Fibroblast of peridontal ligament (primary cell): Measurements from ENCODE around the gene MRPL58.
A peak's percentile ranks its signal among the peaks of the same experiment; 100 is the strongest.

Source experiments
- DNase-seq: peaks from one replicate; pipeline ENCODE4 v3.0.0-alpha.2; 2010; ENCODE audit errors: extremely low read depth

The MRPL58 gene

DNA sequence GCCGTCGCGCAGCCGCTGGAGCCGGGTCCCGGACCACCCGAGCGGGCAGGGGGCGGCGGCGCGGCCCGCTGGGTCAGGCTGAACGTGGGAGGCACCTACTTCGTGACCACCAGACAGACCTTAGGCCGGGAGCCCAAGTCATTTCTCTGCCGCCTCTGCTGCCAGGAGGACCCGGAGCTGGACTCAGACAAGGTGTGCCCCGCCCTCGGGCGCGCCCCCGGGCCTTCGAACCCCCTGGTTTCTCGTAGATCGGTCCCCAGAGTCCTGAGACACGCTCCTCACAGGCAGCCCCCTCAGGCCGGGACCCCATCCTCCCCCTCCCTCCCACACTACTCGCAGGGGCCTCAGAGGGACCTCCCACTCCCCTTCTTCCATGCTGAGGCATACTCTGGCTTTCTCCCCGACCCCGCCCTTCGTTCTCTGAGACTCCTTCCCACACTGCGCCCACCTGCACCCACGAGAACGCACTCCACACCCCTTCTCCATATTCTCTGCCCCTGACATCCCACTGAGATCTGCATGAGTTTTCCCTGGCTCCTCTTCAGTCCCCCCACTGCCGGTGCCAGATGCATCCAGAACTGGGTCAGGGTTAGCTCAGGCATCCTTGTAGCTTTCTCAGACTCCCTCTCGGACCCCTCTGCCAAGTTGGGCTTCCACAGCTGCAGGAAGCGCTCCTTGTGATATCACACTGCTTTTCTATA lies 35.1 kb downstream of the MRPL58 start:
- DNase-seq: no peak

DNA sequence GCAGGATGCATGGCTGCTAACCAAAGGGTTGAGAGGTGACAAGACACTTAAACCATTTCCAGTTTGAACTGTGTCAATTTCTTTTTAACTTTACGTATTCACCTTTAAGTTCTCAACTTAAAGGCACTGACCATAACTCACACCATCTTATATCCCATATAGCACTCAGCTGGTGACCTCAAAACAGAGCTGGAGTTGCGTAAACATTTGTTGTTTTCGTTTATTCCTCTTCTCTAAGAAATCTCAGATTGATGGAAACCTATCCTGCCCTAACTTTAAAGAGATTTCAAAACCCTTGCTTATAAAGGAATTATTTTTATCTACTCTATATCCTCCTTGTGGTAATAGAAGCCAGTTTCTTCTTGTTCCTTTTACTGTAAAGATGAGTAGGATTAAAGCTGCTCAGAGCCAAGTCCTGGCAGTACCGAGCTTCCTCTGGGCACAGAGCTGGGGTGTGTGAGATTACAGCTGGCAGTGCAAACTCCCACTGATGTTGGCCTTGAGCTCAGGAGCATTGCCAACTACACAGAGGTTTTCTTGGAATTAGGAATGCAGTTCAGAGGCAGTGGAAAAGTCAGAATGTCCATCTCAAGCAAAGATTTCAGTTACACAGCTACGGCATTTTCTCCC lies 35.9 kb downstream of the MRPL58 start:
- DNase-seq: peak; percentile 76

DNA sequence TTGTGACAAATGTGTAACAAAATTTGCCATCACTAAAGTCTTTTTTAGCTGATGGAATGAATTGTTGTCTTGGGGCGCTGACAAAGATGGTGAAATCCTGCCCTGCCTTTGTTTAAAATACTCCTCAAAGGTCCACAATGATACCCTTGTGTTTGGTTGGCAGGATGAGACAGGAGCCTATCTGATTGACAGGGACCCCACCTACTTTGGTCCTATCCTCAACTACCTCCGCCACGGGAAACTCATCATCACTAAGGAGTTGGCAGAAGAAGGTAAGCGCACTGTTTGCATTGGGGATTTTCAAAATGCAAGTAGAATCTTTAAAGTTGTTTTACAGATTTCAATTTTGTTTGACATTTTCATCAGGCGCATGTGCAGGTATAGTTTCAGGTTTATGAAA lies 36.6 kb downstream of the MRPL58 start:
- DNase-seq: no peak

DNA sequence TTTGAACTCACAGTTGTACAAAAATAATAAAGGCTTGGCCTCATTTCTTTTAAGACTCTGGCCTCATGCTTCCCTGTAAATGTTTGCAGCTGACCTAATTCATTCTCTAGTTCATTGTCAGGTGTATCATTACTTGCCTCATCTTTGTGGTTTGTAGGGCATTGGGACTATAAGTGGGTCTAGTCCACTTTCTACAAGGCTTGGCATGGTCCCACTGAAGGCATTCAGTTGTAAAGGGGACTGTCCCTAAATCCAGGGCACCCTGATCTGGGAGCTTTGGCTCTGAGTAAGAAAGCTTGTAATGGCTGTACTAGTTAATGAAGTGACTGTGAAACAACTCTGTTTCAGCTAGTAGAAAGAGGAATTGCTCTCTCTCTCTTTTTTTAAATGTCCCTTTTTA lies 37.2 kb downstream of the MRPL58 start:
- no peak for DNase-seq

- no peak for DNase-seq
Measured at GRCh38 chr17:75051941-75052340, 39.5 kb downstream of the MRPL58 start.

GRCh38 chr17:75059369-75060345 lies 47.2 kb downstream of the MRPL58 start:
- peak; percentile 93 for DNase-seq

DNA sequence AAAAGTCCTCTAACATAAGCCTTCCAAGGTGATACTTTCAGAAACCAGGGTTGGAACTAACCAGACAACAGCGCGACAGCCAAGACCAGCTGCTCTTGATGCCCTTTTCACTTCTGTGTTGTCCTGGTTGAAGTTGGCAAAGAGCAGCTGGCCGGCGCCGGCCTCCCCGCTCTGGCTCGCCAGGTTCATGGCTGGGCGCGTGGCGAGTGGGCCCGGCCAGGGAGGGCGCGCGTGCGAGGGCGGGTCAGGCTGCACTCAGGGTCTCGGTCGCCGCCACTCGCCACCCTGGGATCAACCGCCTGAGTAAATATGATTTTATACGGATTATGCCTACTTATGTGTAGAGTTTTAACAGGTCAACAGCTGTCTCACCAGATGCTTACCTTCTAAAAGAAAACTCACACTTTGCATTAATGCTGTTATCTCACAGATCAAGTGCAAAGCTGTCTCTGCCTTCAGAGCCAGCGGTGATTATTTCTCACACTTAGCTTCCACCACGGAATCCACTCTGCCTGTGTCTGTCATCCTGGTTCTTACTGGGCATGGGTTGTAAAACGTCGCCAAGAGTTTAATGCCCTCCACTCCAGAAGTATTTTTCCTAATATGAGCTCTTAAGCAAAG lies 48.1 kb downstream of the MRPL58 start:
- no peak for DNase-seq

GRCh38 chr17:75061055-75061438 lies 48.6 kb downstream of the MRPL58 start:
- no peak for DNase-seq

DNA sequence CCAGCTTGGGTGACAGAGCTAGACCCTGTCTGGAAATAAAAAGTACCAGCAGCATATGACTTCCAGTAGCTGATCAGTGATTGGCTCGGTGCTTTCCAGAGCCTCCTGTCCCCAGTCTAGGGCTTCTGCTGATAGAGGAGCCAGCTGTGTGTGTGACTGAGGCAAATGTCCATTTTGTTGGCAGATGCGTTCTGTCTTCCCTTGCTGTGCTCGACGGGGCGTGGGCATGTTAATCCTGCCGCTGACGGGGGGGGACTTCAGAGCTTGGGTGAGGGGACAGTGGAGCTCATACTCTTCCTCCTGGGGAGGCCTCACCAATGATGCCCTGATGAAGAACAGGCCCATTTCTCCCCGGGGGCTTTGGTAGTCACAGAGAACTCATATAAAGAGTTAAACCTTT lies 49.1 kb downstream of the MRPL58 start:
- no peak for DNase-seq

DNA sequence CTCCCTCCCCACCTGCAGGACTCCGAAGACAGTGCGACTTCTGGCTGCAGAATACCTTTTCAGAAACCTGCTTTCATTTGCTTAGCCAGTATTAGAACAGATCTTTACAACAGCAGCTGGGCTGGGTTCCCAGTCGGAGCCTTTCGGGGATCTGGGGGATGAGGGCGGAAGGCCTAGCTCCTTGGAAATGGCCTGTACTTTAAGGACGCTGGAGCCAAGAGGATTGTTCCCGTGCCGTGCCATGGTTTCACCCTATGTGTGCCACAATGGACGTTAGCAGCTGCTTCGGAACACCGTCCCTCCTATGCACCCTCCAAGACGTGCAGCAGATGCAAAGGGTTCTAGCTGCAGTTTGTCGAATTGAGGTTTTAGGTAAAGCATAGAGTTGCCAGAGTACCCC lies 50.7 kb downstream of the MRPL58 start:
- DNase-seq: no peak

DNA sequence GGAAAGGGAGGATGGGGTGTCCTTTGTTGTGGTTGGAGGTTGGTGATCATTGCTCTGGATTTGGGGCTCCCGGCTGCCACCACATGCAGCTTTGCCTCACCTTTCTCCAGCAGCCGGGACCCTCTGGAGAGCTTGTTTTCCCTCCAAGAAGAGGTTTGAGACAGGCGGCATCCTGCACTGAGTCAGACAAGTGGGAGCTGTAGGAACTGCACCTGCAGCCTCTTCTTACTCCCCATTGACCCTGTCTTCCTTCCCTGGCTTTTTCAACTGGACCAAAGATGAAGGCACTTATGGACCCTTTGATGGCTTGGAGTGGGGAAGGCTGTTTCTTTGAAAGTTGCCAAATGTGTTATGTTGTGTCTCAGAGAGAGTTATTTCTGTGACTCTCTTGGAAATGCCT lies 51.2 kb downstream of the MRPL58 start:
- no peak for DNase-seq

- DNase-seq: no peak
Measured at GRCh38 chr17:75064040-75064439, 51.6 kb downstream of the MRPL58 start.

GRCh38 chr17:75064460-75064859 lies 52.0 kb downstream of the MRPL58 start:
- DNase-seq: no peak

DNA sequence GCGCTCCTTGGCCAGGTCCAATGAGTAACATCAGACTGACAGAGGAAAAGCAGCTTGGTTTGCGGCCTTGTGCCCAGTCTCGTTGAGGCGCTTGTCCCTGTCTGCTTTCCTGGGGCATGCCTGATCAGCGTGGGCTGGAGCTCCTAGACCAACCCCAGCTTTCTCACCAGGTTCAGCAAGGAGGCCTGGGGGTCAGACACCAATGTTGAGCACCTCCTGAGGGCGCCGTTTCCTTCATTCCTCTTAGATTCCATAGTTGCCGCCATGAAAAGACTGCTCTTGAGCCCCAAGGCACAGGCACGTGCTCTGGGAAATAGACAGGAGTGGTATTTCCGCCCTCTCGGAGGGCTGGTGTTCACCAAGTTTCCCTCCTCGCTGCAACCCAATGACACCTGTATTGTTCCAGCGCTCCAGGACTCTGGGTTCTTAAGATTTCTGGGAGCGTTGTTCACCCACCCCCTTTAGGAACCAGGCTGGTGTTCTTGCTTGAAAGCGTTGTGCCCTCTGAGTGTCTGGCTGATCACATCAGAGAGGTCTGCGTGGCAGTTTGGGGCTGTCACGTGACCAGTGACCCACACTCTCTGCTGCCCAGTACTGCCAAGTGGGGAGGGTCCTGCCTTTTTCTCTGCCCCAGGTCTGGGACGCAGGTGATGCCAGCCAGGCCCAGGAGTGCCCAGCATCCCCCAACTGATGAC lies 52.5 kb downstream of the MRPL58 start:
- DNase-seq: no peak

DNA sequence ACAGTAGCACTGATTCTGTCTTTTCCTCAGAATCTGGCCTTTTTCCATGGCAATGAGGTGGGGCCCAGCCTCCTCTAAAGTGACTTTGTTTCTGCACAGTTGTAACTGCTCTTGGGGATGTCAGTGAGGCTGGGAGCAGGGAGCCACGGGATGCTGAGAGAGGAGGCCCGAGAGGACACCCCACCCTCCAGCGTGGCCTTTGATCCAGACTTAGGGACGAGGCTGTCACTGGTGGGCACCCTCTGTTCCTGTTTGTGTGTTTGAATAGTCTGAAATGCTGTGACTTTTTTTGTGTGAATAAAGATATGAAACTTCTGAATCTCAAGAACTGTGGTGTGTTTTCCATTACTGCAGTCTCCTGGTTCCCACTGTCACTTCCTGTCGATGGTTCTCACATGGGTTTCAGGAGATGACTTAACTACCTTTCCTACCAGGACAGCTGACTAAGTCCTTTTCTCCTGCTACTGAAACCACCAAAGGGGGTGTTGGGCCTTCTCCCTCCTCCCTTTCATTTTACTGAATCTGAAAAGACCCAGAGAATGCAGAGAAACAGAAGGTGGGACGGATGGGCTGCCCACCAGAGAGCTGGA lies 53.2 kb downstream of the MRPL58 start:
- DNase-seq: no peak

DNA sequence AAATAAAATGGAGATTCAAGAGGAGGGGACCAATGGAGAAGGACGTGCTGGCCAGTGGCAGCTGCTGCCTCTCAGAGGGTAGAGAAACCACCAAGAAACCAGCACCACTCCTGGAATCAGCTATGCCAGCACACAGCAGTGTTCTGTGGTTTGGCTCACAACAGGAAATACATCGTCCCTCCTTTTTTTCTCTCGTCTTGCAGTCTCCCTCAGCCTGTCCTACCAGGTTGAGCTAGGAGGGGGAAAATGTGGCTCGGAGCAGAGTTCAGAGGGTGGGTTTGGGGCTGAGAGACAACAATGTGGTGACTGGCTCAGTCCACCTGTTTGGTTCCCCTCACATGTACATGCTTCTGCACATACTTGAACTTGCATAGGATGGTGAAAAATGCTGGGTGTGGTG lies 55.4 kb downstream of the MRPL58 start:
- no peak for DNase-seq

- no peak for DNase-seq
Measured at GRCh38 chr17:75068750-75069149, 56.3 kb downstream of the MRPL58 start.

DNA sequence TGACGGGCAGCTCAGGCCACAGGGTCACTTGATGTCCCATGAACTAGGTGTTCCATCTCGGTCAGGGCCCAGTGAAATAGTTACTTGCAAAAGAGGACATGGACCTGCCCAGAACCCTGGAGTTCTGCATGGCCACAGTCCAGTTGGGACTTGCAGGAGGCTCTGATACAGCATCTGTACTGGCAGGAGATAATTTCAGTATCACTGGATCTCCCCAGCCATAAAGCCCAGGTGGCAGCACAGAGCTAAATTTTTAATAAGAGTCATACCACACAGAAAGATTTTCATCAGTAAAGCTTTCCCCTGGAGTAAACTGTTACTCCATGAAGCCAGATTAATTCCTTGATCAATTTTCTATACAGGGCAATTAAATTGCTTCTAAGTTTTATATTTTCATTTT lies 57.3 kb downstream of the MRPL58 start:
- DNase-seq: peak; percentile 57
